MCF 10A (cell line): Measurements from ENCODE around the gene SCN1B. TPM values are rescaled to one million over a fixed set of nuclear protein-coding genes. Genes with fewer than 3 reads are reported as not detected.
"Not testable (repeated sequence)": the region's sequence is repeated elsewhere in the genome, so short reads cannot be mapped to it uniquely, and the experiment has no call there.

ENCODE experiments used
- BruUV-seq: library from RNA; stranded (reverse); fragments of 400-500 nt; replicated peaks from 2 replicates; lab custom pipeline; 2021; lab: Mats Ljungman, UMichigan
- CTCF ChIA-PET: fragments of 300-600 bp; sonication (Branson Sonifier 250); formaldehyde crosslinking; extraction: SDS; loops from one replicate; lab custom pipeline; 2021; ENCODE audit warnings: antibody characterized with exemption, inconsistent platforms; lab: Yijun Ruan, JAX
- POLR2A ChIA-PET: fragments of 300-600, 350-650 bp; sonication (Branson Sonifier 250); formaldehyde crosslinking; extraction: SDS; loops from one replicate; lab custom pipeline; 2020; ENCODE audit warnings: antibody characterized with exemption, inconsistent platforms; lab: Yijun Ruan, JAX
- DNase-seq: peaks from one replicate; pipeline ENCODE4 v3.0.0-alpha.2; 2018; ENCODE audit not compliant: unreplicated experiment
- H3K27ac Mint-ChIP-seq: one replicate; pipeline ENCODE4 v1.8.0; 2022; ENCODE audit warnings: mild to moderate bottlenecking, low read depth, mixed read lengths; ENCODE audit not compliant: unreplicated experiment
- H3K27me3 Mint-ChIP-seq: one replicate; pipeline ENCODE4 v1.8.0; 2022; ENCODE audit warnings: mixed read lengths; ENCODE audit not compliant: insufficient read depth, unreplicated experiment
- H3K36me3 Mint-ChIP-seq: one replicate; pipeline ENCODE4 v1.8.0; 2022; ENCODE audit warnings: mild to moderate bottlenecking, moderate library complexity, mixed read lengths; ENCODE audit not compliant: insufficient read depth, unreplicated experiment
- H3K4me1 Mint-ChIP-seq: one replicate; pipeline ENCODE4 v1.8.0; 2022; ENCODE audit warnings: mixed read lengths; ENCODE audit not compliant: insufficient read depth, unreplicated experiment
- H3K4me3 Mint-ChIP-seq: one replicate; pipeline ENCODE4 v1.8.0; 2022; ENCODE audit warnings: mild to moderate bottlenecking, moderate library complexity, mixed read lengths; ENCODE audit not compliant: unreplicated experiment
- H3K9me3 Mint-ChIP-seq: one replicate; pipeline ENCODE4 v1.8.0; 2022; ENCODE audit warnings: mixed read lengths; ENCODE audit not compliant: unreplicated experiment
- CTCF ChIP-seq: fragments of 200-600 bp; IDR thresholded peaks from one replicate; pipeline ENCODE4 v1.8.0; 2022; ENCODE audit warnings: antibody characterized with exemption, mild to moderate bottlenecking; ENCODE audit not compliant: unreplicated experiment
- intact Hi-C: fragments of 100-400 bp; cut with micrococcal nuclease; formaldehyde crosslinking; loops from 2 replicates; pipeline ENCODE4 v1.14.1; 2022
- total RNA-seq: library from RNA; stranded (reverse); gene quantifications from 2 replicates; pipeline ENCODE4 v1.2.3, GENCODE V29; 2022

Gene SCN1B
- total RNA-seq, 1 experiment from 2014 or later = 0.19 TPM

GRCh38 chr19:35002037-35002535 is 28.2 kb upstream of the SCN1B start:
- TF ChIP-seq CTCF = no peak
- ChIA-PET POLR2A (interaction anchor here (0.6 to 1.6 kb wide), 3 partner anchors 12 to 28 kb away, joined by 3 to 6 read pairs (median 3); partner anchors contain the start of gene SCN1B), CTCF (interaction anchor here (0.5 to 2.7 kb wide), 7 partner anchors 11 to 55 kb away, joined by 3 to 16 read pairs (median 4); no protein-coding TSS in a partner anchor)
- H3K27me3 Mint-ChIP-seq = no peaks in the 10 kb centered on the region
- H3K9me3 Mint-ChIP-seq = no peaks in the 10 kb centered on the region
- no TSS peak for BruUV-seq
- no peak for DNase-seq
- H3K27ac Mint-ChIP-seq = no peak overlapping the region
- H3K4me1 Mint-ChIP-seq = peaks cover 35% of the 10 kb centered on the region
- intact Hi-C loops = no loop called here
- peak overlapping the region; percentile 84 for H3K4me3 Mint-ChIP-seq
- peaks cover 21% of the 10 kb centered on the region for H3K36me3 Mint-ChIP-seq

- H3K27me3 Mint-ChIP-seq = no peaks in the 10 kb centered on the region
- intact Hi-C loops = no loop called here
- peaks cover 28% of the 10 kb centered on the region for H3K4me1 Mint-ChIP-seq
- TF ChIP-seq CTCF = no peak
- H3K36me3 Mint-ChIP-seq = peaks cover 21% of the 10 kb centered on the region
- no peak overlapping the region for H3K4me3 Mint-ChIP-seq
- no peak for DNase-seq
- H3K27ac Mint-ChIP-seq = no peak overlapping the region
- H3K9me3 Mint-ChIP-seq = no peaks in the 10 kb centered on the region
- CTCF ChIA-PET = interaction anchor here (0.6 kb wide), 1 partner anchor 131 kb away, joined by 3 read pairs; no protein-coding TSS in a partner anchor
- BruUV-seq = no TSS peak
- POLR2A ChIA-PET = no interaction called here
Measured at GRCh38 chr19:35004517-35005255, 25.6 kb upstream of the SCN1B start.

- ChIA-PET POLR2A (interaction anchor here (0.7 kb wide), 1 partner anchor 11 kb away, joined by 7 read pairs; no protein-coding TSS in a partner anchor), CTCF (interaction anchor here (0.6 to 3.1 kb wide), 3 partner anchors 10 to 130 kb away, joined by 3 to 29 read pairs (median 4); no protein-coding TSS in a partner anchor)
- Mint-ChIP-seq H3K4me1 (peaks cover 28% of the 10 kb centered on the region), H3K9me3 (no peaks in the 10 kb centered on the region), H3K4me3 (no peak overlapping the region), H3K27ac (no peak overlapping the region), H3K36me3 (peaks cover 28% of the 10 kb centered on the region), H3K27me3 (no peaks in the 10 kb centered on the region)
- TF ChIP-seq CTCF = no peak
- intact Hi-C loops = no loop called here
- no peak for DNase-seq
- no TSS peak for BruUV-seq
Measured at GRCh38 chr19:35005256-35005977, 24.9 kb upstream of the SCN1B start.

GRCh38 chr19:35006007-35006341 is 24.3 kb upstream of the SCN1B start:
- H3K4me1 Mint-ChIP-seq = peaks cover 25% of the 10 kb centered on the region
- H3K9me3 Mint-ChIP-seq, DNase-seq, H3K4me3 Mint-ChIP-seq, intact Hi-C loops, H3K27me3 Mint-ChIP-seq, BruUV-seq, H3K27ac Mint-ChIP-seq: not testable (repeated sequence)
- ChIA-PET POLR2A (interaction anchor here (0.7 kb wide), 1 partner anchor 12 kb away, joined by 7 read pairs; no protein-coding TSS in a partner anchor), CTCF (interaction anchor here (0.8 to 3.1 kb wide), 3 partner anchors 10 to 49 kb away, joined by 4 to 29 read pairs (median 4); no protein-coding TSS in a partner anchor)
- peaks cover 32% of the 10 kb centered on the region for H3K36me3 Mint-ChIP-seq
